AG04449 (cell line): ENCODE results near the gene RSPH9.

Source experiments
- CTCF ChIA-PET: fragments of 350-600 bp; formaldehyde crosslinking; extraction: SDS; loops from one replicate; lab custom pipeline; 2021; ENCODE audit warnings: antibody characterized with exemption; lab: Yijun Ruan, JAX
- POLR2A ChIA-PET: fragments of 400-600, 350-600 bp; formaldehyde crosslinking; extraction: SDS; loops from one replicate; lab custom pipeline; 2020; ENCODE audit warnings: antibody characterized with exemption, inconsistent platforms; lab: Yijun Ruan, JAX
- DNase-seq: peaks from one replicate; pipeline ENCODE4 v3.0.0-alpha.2; 2010; ENCODE audit warnings: low read depth, low spot score
- H3K4me3 ChIP-seq: 2 replicates; pipeline ENCODE4 v1.5.1; 2011; ENCODE audit warnings: low read depth, mild to moderate bottlenecking, control low read depth, low read length
- CTCF ChIP-seq: IDR thresholded peaks from one replicate; pipeline ENCODE4 v1.5.1; 2011; ENCODE audit warnings: mild to moderate bottlenecking, moderate library complexity, low read length, control low read depth, inconsistent platforms; ENCODE audit not compliant: insufficient read depth; ENCODE audit errors: missing control alignments

RSPH9 gene

GRCh38 chr6:43671801-43672690 lies 27.2 kb downstream of the RSPH9 start:
- H3K4me3 ChIP-seq = no peak overlapping the region
- no peak for TF ChIP-seq CTCF
- ChIA-PET POLR2A (interaction anchor here (0.6 to 1.2 kb wide), 2 partner anchors 26 to 56 kb away, joined by 3 read pairs; no protein-coding TSS in a partner anchor), CTCF (interaction anchor here (0.6 to 15.5 kb wide), 5 partner anchors 9 to 408 kb away, joined by 3 to 324 read pairs (median 5); no protein-coding TSS in a partner anchor)
- DNase-seq = no peak

GRCh38 chr6:43673444-43674084 lies 28.7 kb downstream of the RSPH9 start:
- no peak overlapping the region for H3K4me3 ChIP-seq
- TF ChIP-seq CTCF = no peak
- DNase-seq = no peak
- ChIA-PET POLR2A (interaction anchor here (1.2 kb wide), 1 partner anchor 28 kb away, joined by 3 read pairs; no protein-coding TSS in a partner anchor), CTCF (interaction anchor here (0.9 to 15.5 kb wide), 2 partner anchors 95 to 407 kb away, joined by 3 to 324 read pairs; no protein-coding TSS in a partner anchor)

DNA sequence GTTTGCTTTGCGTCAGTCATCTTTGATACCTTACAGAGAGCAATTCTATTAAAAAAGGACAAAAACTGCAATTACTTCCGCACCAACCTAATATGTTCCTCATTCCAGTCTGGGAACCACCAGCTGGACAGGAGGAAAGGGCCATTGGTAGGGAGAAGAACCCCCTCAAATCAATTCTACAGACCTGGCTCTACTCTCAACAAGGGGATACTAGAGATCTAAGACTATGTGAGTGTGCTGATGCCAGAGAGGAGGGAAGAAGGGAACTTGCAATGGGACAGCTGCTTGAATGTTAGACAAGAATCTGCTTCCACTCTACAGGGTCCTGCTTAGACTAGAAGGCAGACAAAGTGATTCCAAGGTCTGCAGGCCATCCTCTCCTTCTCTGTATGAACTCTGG lies 29.5 kb downstream of the RSPH9 start:
- no peak for TF ChIP-seq CTCF
- CTCF ChIA-PET = interaction anchor here (0.8 to 15.5 kb wide), 4 partner anchors 8 to 406 kb away, joined by 3 to 324 read pairs (median 4); no protein-coding TSS in a partner anchor
- H3K4me3 ChIP-seq = no peak overlapping the region
- DNase-seq = no peak
- POLR2A ChIA-PET = no interaction called here

- DNase-seq = no peak
- POLR2A ChIA-PET = interaction anchor here (0.5 kb wide), 1 partner anchor 482 kb away, joined by 3 read pairs; no protein-coding TSS in a partner anchor
- TF ChIP-seq CTCF = no peak
- CTCF ChIA-PET = interaction anchor here (0.7 to 15.5 kb wide), 4 partner anchors 9 to 406 kb away, joined by 3 to 324 read pairs (median 4); no protein-coding TSS in a partner anchor
- no peak overlapping the region for H3K4me3 ChIP-seq
Observed at GRCh38 chr6:43674921-43675320, 30.1 kb downstream of the RSPH9 start.

GRCh38 chr6:43676962-43677606 lies 32.2 kb downstream of the RSPH9 start:
- ChIA-PET CTCF (interaction anchor here (2.2 to 15.5 kb wide), 3 partner anchors 9 to 403 kb away, joined by 7 to 324 read pairs (median 74); partner anchors contain the start of gene MRPS18A), POLR2A (no interaction called here)
- H3K4me3 ChIP-seq = no peak overlapping the region
- DNase-seq = no peak
- no peak for TF ChIP-seq CTCF
